ENCODE results near the gene NSUN6. TPM values are rescaled to one million over a fixed set of nuclear protein-coding genes. Genes with fewer than 3 reads are reported as not detected.

The NSUN6 gene
- total and polyA plus RNA-seq, 8 donors: 8.1 to 33.9 (median 30.6) TPM

GRCh38 chr10:18668026-18668425, 16.6 kb upstream of the NSUN6 start:
- ATAC-seq (no peak), DNase-seq (no peak)
- peaks cover 0 to 44% of the 10 kb centered on the region in 2 donors for H3K36me3 ChIP-seq
- intact Hi-C loops (cut with DNase I): no loop called here
- no peaks in the 10 kb centered on the region for H3K9me3 ChIP-seq
- no peak for TF ChIP-seq CTCF (IDR thresholded peaks at IDR 0.05)
- H3K27ac ChIP-seq: no peak overlapping the region
- no peak overlapping the region for H3K4me3 ChIP-seq
- H3K27me3 ChIP-seq: no peaks in the 10 kb centered on the region
- peaks cover 9 to 15% of the 10 kb centered on the region in 2 donors for H3K4me1 ChIP-seq

GRCh38 chr10:18666810-18667209, 15.4 kb upstream of the NSUN6 start:
- ATAC-seq: peak; percentile 84

DNA sequence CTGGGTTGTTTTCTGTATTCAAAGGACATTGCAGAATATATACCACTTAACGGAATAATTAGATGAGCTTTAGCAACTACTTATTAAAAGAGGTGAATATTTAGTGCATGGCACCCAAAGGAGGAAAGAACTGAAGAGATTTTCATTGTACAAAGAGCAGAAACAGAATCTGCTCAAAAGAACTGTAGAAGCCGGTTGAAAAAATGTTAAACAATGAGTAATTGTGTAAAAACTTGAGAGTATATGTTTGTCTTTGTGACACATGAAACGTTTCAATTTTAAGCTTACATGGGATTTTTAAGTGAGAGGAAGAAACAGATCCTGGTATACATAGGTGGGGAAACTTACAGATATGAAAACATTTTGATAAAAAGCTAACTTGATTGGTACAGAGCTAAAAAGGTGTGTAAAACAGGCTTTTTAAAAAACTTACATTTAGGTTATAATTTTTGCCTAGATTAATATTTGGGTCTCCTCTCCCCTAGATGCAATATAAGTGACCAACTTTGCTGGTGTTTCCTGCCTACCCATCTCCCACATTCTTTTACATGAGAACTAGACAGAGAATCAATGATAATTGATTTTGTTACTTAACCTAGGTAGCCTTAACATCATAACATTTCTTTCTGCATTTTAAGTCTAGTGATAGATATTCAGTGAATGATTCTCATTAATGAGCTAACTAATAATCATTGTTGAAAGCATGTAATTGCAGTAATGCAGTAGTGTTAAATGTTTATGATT, 14.6 kb upstream of the NSUN6 start:
- no peak overlapping the region for H3K27ac ChIP-seq
- no peak for TF ChIP-seq CTCF (IDR thresholded peaks at IDR 0.05)
- H3K4me1 ChIP-seq: peaks cover 20 to 35% of the 10 kb centered on the region in 2 donors
- DNase-seq: no peak
- H3K4me3 ChIP-seq: no peak overlapping the region
- intact Hi-C loops (cut with DNase I): no loop called here
- ATAC-seq: no peak
- H3K27me3 ChIP-seq: no peaks in the 10 kb centered on the region
- H3K36me3 ChIP-seq: peaks cover 0 to 30% of the 10 kb centered on the region in 2 donors
- no peaks in the 10 kb centered on the region for H3K9me3 ChIP-seq

More at GRCh38 chr10:18666810-18667209, 15.4 kb upstream of the NSUN6 start:
- peaks cover 18 to 27% of the 10 kb centered on the region in 2 donors for H3K4me1 ChIP-seq
- H3K27me3 ChIP-seq: no peaks in the 10 kb centered on the region
- peaks cover 0 to 38% of the 10 kb centered on the region in 2 donors for H3K36me3 ChIP-seq
- TF ChIP-seq CTCF (IDR thresholded peaks at IDR 0.05): no peak
- peak overlapping the region in 1 of 2 donors; percentile 41 for H3K27ac ChIP-seq
- DNase-seq: no peak
- intact Hi-C loops (cut with DNase I): no loop called here
- no peak overlapping the region for H3K4me3 ChIP-seq
- no peaks in the 10 kb centered on the region for H3K9me3 ChIP-seq

GRCh38 chr10:18664841-18665478, 13.6 kb upstream of the NSUN6 start:
- DNase-seq: no peak
- ATAC-seq: no peak
- intact Hi-C loops (cut with DNase I): no loop called here
- peaks cover 26 to 42% of the 10 kb centered on the region in 2 donors for H3K4me1 ChIP-seq
- no peaks in the 10 kb centered on the region for H3K9me3 ChIP-seq
- no peak overlapping the region for H3K27ac ChIP-seq
- H3K27me3 ChIP-seq: no peaks in the 10 kb centered on the region
- H3K36me3 ChIP-seq: peaks cover 0 to 20% of the 10 kb centered on the region in 2 donors
- no peak overlapping the region for H3K4me3 ChIP-seq
- no peak for TF ChIP-seq CTCF (IDR thresholded peaks at IDR 0.05)

DNA sequence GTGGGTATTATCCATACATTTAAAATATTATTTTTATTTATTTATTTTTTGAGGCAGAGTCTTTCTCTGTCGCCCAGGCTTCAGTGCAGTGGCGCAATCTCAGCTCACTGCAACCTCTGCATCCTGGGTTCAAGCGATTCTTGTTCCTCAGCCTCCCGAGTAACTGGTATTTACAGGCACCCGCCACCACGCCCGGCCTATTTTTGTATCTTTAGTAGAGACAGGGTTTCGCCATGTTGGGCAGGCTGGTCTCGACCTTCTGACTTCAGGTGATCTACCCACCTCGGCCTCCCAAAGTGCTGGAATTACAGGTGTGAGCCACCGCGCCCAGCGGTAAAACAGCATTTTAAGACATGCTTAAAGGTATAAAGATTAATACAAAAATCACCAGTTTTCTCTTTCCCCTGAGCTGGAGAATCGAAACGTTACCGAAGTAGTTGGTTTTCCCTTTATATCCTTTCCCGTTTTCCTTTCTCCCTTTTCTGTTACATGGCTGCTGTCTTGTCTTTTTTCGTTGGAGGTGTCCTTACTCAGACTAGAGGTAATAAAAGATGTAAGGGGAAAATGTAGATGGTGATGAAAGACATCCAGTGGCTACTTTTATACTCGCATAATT, 9.5 kb upstream of the NSUN6 start:
- ATAC-seq (no peak), DNase-seq (peak in 1 of 4 donors; percentile 38)
- intact Hi-C loops (cut with DNase I): no loop called here
- Histone ChIP-seq H3K27ac (no peak overlapping the region), H3K9me3 (no peaks in the 10 kb centered on the region), H3K27me3 (no peaks in the 10 kb centered on the region), H3K4me3 (peak overlapping the region; percentile 93 to 94), H3K36me3 (no peaks in the 10 kb centered on the region), H3K4me1 (peaks cover 21 to 44% of the 10 kb centered on the region in 2 donors)
- TF ChIP-seq CTCF (IDR thresholded peaks at IDR 0.05): no peak

All from left lung (tissue), 10 donors.